GM18951 (cell line): ENCODE results near the gene YTHDF1.

ENCODE experiments used
- POLR2A ChIP-seq: IDR thresholded peaks from 4 replicates; pipeline ENCODE4 v1.6.1; 2011; ENCODE audit warnings: mild to moderate bottlenecking; ENCODE audit not compliant: insufficient read length, insufficient read depth; ENCODE audit errors: extremely low read depth
- in situ Hi-C: fragments of 300-500 bp; cut with MboI; formaldehyde crosslinking; loops from one replicate; pipeline ENCODE4 v1.12.0; 2022; ENCODE audit warnings: low sequenced_read_pairs, mixed read lengths, inconsistent platforms; ENCODE audit not compliant: unreplicated experiment

The YTHDF1 gene

DNA sequence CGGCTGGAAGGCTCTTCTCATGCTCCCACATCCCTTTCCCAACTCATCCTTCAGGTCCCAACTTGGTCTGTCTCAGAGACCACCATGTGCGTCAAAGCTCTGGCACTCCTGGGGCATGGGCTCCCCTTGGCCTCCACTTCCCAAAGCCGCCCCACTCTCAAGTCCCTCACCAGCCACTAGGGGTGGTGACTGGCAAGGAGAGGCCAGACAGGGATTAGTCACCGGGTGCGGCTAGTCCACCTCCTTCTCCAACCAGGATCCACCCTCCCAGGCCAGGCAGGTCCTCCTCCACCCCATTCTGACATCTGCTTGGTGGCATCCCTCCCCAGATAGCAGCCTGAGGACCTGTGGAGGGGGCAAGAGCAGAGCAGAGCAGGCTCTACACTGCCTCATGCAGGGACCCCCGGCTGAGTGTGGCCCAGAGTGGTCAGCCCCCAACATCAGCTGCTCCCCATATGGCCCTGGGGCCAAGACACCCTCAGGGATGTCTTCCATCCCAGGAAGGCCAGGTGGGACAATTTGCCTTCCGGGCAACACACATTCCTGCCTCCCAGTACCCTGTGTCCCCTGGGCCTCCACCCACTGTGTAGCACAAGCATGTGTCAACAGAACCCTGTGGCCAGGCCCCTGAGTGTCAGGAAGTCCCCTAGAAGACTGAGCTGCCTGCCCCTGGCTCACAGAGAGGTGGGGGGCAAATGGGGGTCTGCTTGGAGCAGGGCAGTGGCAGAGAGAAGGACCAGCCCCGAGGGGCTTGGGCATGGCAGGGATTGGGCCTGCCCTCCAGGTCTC lies 29.2 kb downstream of the YTHDF1 start:
- no peak for TF ChIP-seq POLR2A
- in situ Hi-C loops: no loop called here

- in situ Hi-C loops: no loop called here
These were observed 29.8 kb downstream of the YTHDF1 start for GRCh38 chr20:63186084-63186483.

DNA sequence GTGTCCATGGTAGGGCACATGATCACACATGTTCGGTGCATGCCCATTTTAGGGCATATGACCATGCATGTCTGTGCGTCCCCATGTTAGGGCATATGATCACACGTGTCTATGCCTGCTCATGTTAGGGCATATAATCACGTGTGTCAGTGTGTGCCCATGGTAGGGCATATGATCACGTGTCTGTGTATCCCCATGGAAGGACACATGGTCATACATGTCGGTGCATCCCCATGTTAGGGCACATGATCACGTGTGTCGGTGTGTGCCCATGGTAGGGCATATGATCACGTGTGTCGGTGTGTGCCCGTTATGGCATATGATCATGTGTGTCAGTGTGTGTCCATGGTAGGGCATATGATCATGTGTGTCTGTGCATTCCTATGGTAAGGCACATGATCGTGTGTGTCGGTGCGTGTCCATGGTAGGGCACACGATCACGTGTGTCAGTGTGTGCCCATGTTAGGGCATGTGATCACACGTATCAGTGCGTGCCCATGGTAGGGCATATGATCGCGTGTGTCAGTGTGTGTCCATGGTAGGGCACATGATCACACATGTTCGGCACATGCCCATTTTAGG lies 30.6 kb downstream of the YTHDF1 start:
- no peak for TF ChIP-seq POLR2A
- in situ Hi-C loops: no loop called here

More at GRCh38 chr20:63186084-63186483, 29.8 kb downstream of the YTHDF1 start:
- TF ChIP-seq POLR2A: no peak

GRCh38 chr20:63183422-63184146 lies 32.3 kb downstream of the YTHDF1 start:
- no peak for TF ChIP-seq POLR2A
- in situ Hi-C loops: no loop called here

GRCh38 chr20:63182946-63183415 lies 33.0 kb downstream of the YTHDF1 start:
- TF ChIP-seq POLR2A: no peak
- in situ Hi-C loops: no loop called here

DNA sequence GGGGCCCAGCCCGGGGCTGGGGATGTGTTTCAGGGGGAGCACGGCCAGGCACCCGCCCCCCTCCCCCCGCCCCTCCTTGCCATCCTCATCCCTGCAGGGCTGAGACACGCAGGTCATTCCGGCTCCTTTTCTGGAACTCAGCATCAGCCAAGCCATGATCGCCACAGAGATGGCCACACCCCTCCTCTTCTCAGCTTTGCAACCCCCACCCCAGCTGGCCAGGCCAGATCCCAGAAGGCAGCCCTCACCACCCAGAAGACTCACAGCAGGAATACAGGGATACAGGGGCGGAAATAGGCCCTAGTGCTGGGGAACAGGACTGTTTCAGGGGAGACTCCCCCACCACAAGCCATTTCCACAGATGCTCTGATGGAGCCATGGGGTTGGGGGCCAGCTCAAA lies 33.5 kb downstream of the YTHDF1 start:
- no peak for TF ChIP-seq POLR2A
- in situ Hi-C loops: no loop called here

DNA sequence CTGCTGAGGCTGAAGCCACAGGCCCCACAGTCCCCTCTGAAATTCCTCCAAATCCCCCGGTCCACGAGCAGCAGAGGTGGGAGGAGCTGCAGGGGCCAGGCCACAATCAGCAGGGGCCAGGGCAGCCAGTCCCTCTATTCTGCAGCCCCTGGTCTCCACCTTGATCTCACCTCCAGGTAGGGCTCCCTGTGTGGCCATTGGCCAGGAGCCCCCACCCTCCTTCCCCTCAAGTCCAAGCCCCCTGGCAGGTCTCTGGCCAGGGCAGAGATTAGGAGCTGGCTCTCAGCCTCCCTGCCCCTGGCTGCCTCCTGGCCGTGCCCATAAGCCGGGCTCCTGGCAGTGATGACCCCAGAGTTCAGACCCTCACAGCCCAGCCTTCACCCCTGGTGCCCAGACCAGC lies 34.7 kb downstream of the YTHDF1 start:
- no peak for TF ChIP-seq POLR2A
- in situ Hi-C loops: no loop called here

- no peak for TF ChIP-seq POLR2A
- in situ Hi-C loops: no loop called here
These were observed 35.3 kb downstream of the YTHDF1 start for GRCh38 chr20:63180569-63181185.

- no peak for TF ChIP-seq POLR2A
- in situ Hi-C loops: no loop called here
These were observed 36.0 kb downstream of the YTHDF1 start for GRCh38 chr20:63179687-63180568.

GRCh38 chr20:63178889-63179686 lies 36.8 kb downstream of the YTHDF1 start:
- in situ Hi-C loops: no loop called here
- no peak for TF ChIP-seq POLR2A

- in situ Hi-C loops: no loop called here
- no peak for TF ChIP-seq POLR2A
These were observed 37.5 kb downstream of the YTHDF1 start for GRCh38 chr20:63178446-63178820.

DNA sequence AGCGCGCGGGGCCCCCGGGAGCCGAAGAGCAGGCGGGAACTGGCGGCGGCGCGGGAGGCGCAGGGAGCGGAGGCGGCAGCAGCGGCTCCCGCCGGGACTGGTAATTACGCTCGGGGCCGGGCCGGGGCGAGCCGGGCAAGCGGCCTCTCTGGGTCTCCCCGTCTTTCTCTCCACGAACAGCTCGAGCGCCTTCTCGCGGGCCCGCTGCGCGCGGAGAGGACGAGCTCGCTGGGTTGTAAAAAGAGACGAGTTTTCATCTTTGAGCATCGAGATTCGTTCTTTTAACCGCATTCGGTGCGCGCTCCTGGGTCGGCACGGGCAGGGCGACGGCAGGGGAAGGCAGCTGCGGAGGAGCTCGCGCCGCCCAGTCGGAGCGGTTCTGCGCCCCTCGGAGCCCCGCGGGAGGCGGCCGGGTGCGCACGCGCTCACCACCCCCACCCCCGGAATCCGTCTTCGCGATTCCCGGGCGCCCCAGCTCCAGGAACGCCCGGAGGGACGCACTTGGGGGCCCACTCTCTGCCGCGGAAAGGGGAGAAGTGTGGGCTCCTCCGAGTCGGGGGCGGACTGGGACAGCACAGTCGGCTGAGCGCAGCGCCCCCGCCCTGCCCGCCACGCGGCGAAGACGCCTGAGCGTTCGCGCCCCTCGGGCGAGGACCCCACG lies 38.0 kb downstream of the YTHDF1 start:
- in situ Hi-C loops: no loop called here
- no peak for TF ChIP-seq POLR2A
